PC-3 (cell line): ENCODE results near the gene TF. TPM values are rescaled to one million over a fixed set of nuclear protein-coding genes. Genes with fewer than 3 reads are reported as not detected.

Source experiments
- ATAC-seq: fragments of 200-7000 bp; cut with Tn5 transposase; 2 replicates; pipeline ENCODE4 v1.9.1; 2020; ENCODE audit warnings: mild to moderate bottlenecking, moderate library complexity
- BruUV-seq: library from RNA; stranded (reverse); fragments of 400-500 nt; replicated peaks from 2 replicates; lab custom pipeline; 2021; lab: Mats Ljungman, UMichigan
- CTCF ChIA-PET: fragments of 300-600 bp; sonication (Branson Sonifier 250); formaldehyde crosslinking; loops from one replicate; lab custom pipeline; 2022; ENCODE audit warnings: antibody characterized with exemption; lab: Charles Lee
- POLR2A ChIA-PET: fragments of 300-600 bp; sonication (Branson Sonifier 250); formaldehyde crosslinking; loops from one replicate; lab custom pipeline; 2022; ENCODE audit warnings: antibody characterized with exemption; ENCODE audit not compliant: unreplicated experiment; lab: Charles Lee
- DNase-seq: peaks from one replicate; pipeline ENCODE4 v3.0.0-alpha.2; 2015
- H2AFZ ChIP-seq: fragments of 300-600 bp; sonication (generic); 2 replicates; pipeline ENCODE4 v1.6.0; 2016; ENCODE audit warnings: antibody characterized with exemption, low read length
- H3F3A ChIP-seq: fragments of 300-600 bp; sonication (generic); one replicate; pipeline ENCODE4 v1.6.0; 2017; ENCODE audit warnings: antibody characterized with exemption, low read length, control low read depth, mild to moderate bottlenecking; ENCODE audit not compliant: unreplicated experiment
- H3K27ac ChIP-seq: fragments of 300-600 bp; sonication (generic); 2 replicates; pipeline ENCODE4 v1.5.1; 2016; ENCODE audit warnings: mild to moderate bottlenecking, low read length
- H3K27me3 ChIP-seq: fragments of 300-600 bp; sonication (generic); 2 replicates; pipeline ENCODE4 v1.6.1; 2016; ENCODE audit warnings: low read length, mixed read lengths
- H3K36me3 ChIP-seq: fragments of 300-600 bp; sonication (generic); 2 replicates; pipeline ENCODE4 v1.6.1; 2016; ENCODE audit warnings: low read depth, mixed run types, low read length, mixed read lengths
- H3K4me1 ChIP-seq: fragments of 300-600 bp; sonication (generic); 2 replicates; pipeline ENCODE4 v1.5.1; 2016; ENCODE audit warnings: low read length; ENCODE audit not compliant: insufficient read depth
- H3K4me2 ChIP-seq: fragments of 300-600 bp; sonication (generic); 2 replicates; pipeline ENCODE4 v1.6.0; 2016; ENCODE audit warnings: low read length
- H3K4me3 ChIP-seq: fragments of 300-600 bp; sonication (generic); 2 replicates; pipeline ENCODE4 v1.5.1; 2016; ENCODE audit warnings: mild to moderate bottlenecking, low read length, mixed read lengths
- H3K79me2 ChIP-seq: fragments of 300-600 bp; sonication (generic); 2 replicates; pipeline ENCODE4 v1.6.1; 2017; ENCODE audit warnings: low read length, mixed read lengths
- H3K9ac ChIP-seq: fragments of 300-600 bp; sonication (generic); 2 replicates; pipeline ENCODE4 v1.6.0; 2016; ENCODE audit warnings: mild to moderate bottlenecking, low read length
- H3K9me2 ChIP-seq: fragments of 300-600 bp; sonication (generic); replicated peaks from 2 replicates; pipeline ENCODE4 v1.6.1; 2016; ENCODE audit warnings: mixed run types, low read length, mixed read lengths
- H3K9me3 ChIP-seq: fragments of 300-600 bp; sonication (generic); 2 replicates; pipeline ENCODE4 v1.6.1; 2016; ENCODE audit warnings: low read length, mixed read lengths
- H4K20me1 ChIP-seq: fragments of 300-600 bp; sonication (generic); 2 replicates; pipeline ENCODE4 v1.6.1; 2016; ENCODE audit warnings: low read length, mixed read lengths
- CTCF ChIP-seq: fragments of 300-600 bp; sonication (generic); conservative IDR thresholded peaks from 2 replicates; pipeline ENCODE4 v1.5.1; 2017; ENCODE audit warnings: antibody characterized with exemption, low read depth, mild to moderate bottlenecking, low read length
- EZH2 ChIP-seq: fragments of 300-600 bp; sonication (generic); IDR thresholded peaks from one replicate; pipeline ENCODE4 v1.6.1; 2017; ENCODE audit warnings: antibody characterized with exemption, mild to moderate bottlenecking, low read length; ENCODE audit not compliant: unreplicated experiment
- EZH2phosphoT487 ChIP-seq: fragments of 300-600 bp; sonication (generic); IDR thresholded peaks from 2 replicates; pipeline ENCODE4 v1.6.1; 2018; ENCODE audit warnings: mild to moderate bottlenecking, antibody characterized with exemption, low read length, borderline replicate concordance
- intact Hi-C: fragments of 100-400 bp; cut with micrococcal nuclease; formaldehyde crosslinking; loops from 2 replicates; pipeline ENCODE4 v1.9.0; 2023
- total RNA-seq: library from RNA; depleted of rRNA; stranded (reverse); fragments of >200 nt; gene quantifications from 2 replicates; pipeline ENCODE4 v1.2.3, GENCODE V29; 2014

Gene TF
- total RNA-seq, 1 experiment from 2014 or later: not detected

GRCh38 chr3:133757701-133758567, 11.7 kb downstream of the TF start:
- no peaks in the 10 kb centered on the region for H3K27me3 ChIP-seq
- ATAC-seq (no peak), DNase-seq (no peak)
- H3K9me2 ChIP-seq: no peaks in the 10 kb centered on the region
- no peak overlapping the region for H3K9ac ChIP-seq
- H4K20me1 ChIP-seq: no peaks in the 10 kb centered on the region
- no peaks in the 10 kb centered on the region for H3F3A ChIP-seq
- CTCF ChIA-PET: no interaction called here
- no peak overlapping the region for H3K27ac ChIP-seq
- TF ChIP-seq CTCF (no peak), EZH2 (no peak), EZH2phosphoT487 (no peak)
- no peak overlapping the region for H2AFZ ChIP-seq
- H3K4me2 ChIP-seq: no peak overlapping the region
- H3K79me2 ChIP-seq: no peaks in the 10 kb centered on the region
- H3K9me3 ChIP-seq: no peaks in the 10 kb centered on the region
- POLR2A ChIA-PET: no interaction called here
- no peaks in the 10 kb centered on the region for H3K4me1 ChIP-seq
- no TSS peak for BruUV-seq
- H3K4me3 ChIP-seq: no peak overlapping the region
- intact Hi-C loops: no loop called here
- H3K36me3 ChIP-seq: no peaks in the 10 kb centered on the region

GRCh38 chr3:133758568-133758928, 12.4 kb downstream of the TF start:
- no peaks in the 10 kb centered on the region for H4K20me1 ChIP-seq
- H3K27ac ChIP-seq: no peak overlapping the region
- no peaks in the 10 kb centered on the region for H3K9me3 ChIP-seq
- no peaks in the 10 kb centered on the region for H3K27me3 ChIP-seq
- H2AFZ ChIP-seq: no peak overlapping the region
- no peaks in the 10 kb centered on the region for H3K4me1 ChIP-seq
- H3K9ac ChIP-seq: no peak overlapping the region
- no peak overlapping the region for H3K4me2 ChIP-seq
- no peaks in the 10 kb centered on the region for H3K9me2 ChIP-seq
- ChIA-PET POLR2A (no interaction called here), CTCF (no interaction called here)
- no peak overlapping the region for H3K4me3 ChIP-seq
- no peak for ATAC-seq
- no peak for DNase-seq
- intact Hi-C loops: no loop called here
- H3F3A ChIP-seq: no peaks in the 10 kb centered on the region
- BruUV-seq: no TSS peak
- no peaks in the 10 kb centered on the region for H3K36me3 ChIP-seq
- no peak for TF ChIP-seq CTCF
- TF ChIP-seq EZH2: no peak
- no peak for TF ChIP-seq EZH2phosphoT487
- H3K79me2 ChIP-seq: no peaks in the 10 kb centered on the region
